Type B pancreatic cell (in vitro differentiated cells): Measurements from ENCODE around the gene GNB3. TPM values are rescaled to one million over a fixed set of nuclear protein-coding genes. Genes with fewer than 3 reads are reported as not detected.
A peak's percentile ranks its signal among the peaks of the same experiment; 100 is the strongest.

Source experiments
- DNase-seq: peaks from one replicate; pipeline ENCODE4 v3.0.0; 2021; ENCODE audit warnings: mixed read lengths; ENCODE audit not compliant: unreplicated experiment; ENCODE audit errors: extremely low spot score
- H3K27ac Mint-ChIP-seq: 2 replicates; pipeline ENCODE4 v1.8.0; 2021; ENCODE audit warnings: mild to moderate bottlenecking, mixed read lengths
- H3K27me3 Mint-ChIP-seq: 2 replicates; pipeline ENCODE4 v1.8.0; 2021; ENCODE audit warnings: mixed read lengths
- H3K36me3 Mint-ChIP-seq: 2 replicates; pipeline ENCODE4 v1.8.0; 2021; ENCODE audit warnings: mixed read lengths
- H3K4me1 Mint-ChIP-seq: one replicate; pipeline ENCODE4 v1.8.0; 2021; ENCODE audit warnings: mixed read lengths; ENCODE audit not compliant: unreplicated experiment
- H3K4me3 Mint-ChIP-seq: 2 replicates; pipeline ENCODE4 v1.8.0; 2021; ENCODE audit warnings: mild to moderate bottlenecking, mixed read lengths
- H3K9me3 Mint-ChIP-seq: 2 replicates; pipeline ENCODE4 v1.8.0; 2021; ENCODE audit warnings: mixed read lengths
- long read RNA-seq: library from polyadenylated mRNA; unstranded; transcript quantifications from one replicate; pipeline ENCODE4 v2.0.0, GENCODE V29; 2020
- total RNA-seq: library from RNA; stranded (reverse); gene quantifications from 2 replicates; pipeline ENCODE4 v1.2.1, GENCODE V29; 2021; ENCODE audit warnings: low replicate concordance
- TF ChIP-seq, protein P1 (sequence below): fragments of 200-600 bp; sonication (generic); conservative IDR thresholded peaks from 2 replicates; pipeline ENCODE4 v1.5.0; 2021; ENCODE audit warnings: antibody characterized with exemption, mild to moderate bottlenecking

The GNB3 gene
- 6.3 and 25.2 TPM in 2 replicates for total RNA-seq
- long read RNA-seq: 0 reads

DNA sequence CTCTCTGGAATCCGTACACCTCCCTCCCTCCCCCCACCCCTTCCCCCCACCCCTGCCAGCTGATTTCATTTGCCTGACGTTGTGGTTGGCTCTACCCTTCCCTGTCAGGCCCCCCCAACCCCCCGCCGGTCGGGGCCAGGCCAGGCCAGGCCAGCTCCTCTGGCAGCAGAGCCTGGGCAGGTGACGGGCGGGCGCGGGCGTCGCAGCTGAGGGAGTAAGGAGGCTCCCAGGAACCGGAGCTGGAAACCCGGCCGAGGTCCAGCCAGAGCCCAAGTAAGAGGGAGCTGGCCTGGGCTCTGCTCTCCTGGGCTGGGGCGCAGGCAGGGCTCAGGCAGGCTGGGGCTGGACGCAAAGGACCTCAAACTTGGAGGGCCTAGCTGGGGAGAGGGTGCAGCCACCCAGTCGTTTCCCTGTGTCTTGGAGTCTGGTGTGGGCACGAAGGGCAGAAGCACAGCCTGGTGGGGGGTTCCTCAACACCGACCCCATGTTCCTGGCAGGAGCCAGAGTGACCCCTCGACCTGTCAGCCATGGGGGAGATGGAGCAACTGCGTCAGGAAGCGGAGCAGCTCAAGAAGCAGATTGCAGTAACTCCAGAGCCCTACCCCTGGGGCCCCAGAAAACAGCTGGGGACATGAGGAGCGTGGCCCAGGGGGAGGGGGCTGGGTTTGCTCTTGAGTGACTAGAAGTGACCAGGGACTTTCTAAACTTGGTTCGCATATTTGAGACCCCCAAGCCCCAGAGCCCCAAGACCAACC, at the start of gene GNB3:
Gene GNB3 (plus strand): TSS at position 165 of the 755 bp plus-strand sequence. CDS start 363 bp downstream, at position 528.
- Mint-ChIP-seq H3K9me3 (no peaks in the 10 kb centered on the region), H3K27ac (no peak within 1 kb of the TSS), H3K27me3 (no peaks in the 10 kb centered on the region), H3K4me3 (no peak within 1 kb of the TSS), H3K4me1 (no peaks in the 10 kb centered on the region), H3K36me3 (peaks cover 26% of the 10 kb centered on the region)
- no peak for DNase-seq
- TF ChIP-seq, protein P1, sequence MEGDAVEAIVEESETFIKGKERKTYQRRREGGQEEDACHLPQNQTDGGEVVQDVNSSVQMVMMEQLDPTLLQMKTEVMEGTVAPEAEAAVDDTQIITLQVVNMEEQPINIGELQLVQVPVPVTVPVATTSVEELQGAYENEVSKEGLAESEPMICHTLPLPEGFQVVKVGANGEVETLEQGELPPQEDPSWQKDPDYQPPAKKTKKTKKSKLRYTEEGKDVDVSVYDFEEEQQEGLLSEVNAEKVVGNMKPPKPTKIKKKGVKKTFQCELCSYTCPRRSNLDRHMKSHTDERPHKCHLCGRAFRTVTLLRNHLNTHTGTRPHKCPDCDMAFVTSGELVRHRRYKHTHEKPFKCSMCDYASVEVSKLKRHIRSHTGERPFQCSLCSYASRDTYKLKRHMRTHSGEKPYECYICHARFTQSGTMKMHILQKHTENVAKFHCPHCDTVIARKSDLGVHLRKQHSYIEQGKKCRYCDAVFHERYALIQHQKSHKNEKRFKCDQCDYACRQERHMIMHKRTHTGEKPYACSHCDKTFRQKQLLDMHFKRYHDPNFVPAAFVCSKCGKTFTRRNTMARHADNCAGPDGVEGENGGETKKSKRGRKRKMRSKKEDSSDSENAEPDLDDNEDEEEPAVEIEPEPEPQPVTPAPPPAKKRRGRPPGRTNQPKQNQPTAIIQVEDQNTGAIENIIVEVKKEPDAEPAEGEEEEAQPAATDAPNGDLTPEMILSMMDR: no peak

DNA sequence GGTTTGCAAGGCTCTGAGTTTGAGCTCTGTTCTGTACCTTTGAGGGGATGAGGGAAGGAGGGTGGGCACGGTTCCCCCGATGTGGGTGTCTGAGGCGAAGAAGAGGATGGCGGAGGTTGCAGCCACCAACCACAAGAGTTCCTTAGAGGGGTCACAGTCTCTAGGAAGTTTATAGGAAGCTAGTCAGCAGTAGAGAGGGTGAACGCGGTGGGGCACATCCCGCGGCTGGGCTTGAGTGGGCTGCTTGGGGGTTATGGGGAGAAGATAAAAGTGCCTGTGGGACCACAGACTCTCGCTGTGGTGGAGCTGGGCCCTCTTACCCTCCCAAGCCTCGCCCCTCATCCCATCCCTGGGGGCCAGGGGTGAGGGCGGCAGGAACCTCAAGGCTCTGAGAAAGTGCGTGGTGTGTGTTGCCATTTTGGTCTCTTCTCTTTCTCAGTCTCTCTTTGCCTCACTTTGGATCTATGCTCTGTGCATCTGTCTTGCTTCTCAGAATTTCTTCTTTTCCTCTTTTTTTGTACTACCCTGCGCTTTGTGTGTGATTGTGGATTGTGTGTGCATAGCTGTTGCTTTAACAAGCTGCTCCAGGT, 48.7 kb upstream of the GNB3 start:
- TF ChIP-seq, protein P1: no peak
- Mint-ChIP-seq H3K27ac (peak overlapping the region; percentile 52), H3K9me3 (no peaks in the 10 kb centered on the region), H3K4me3 (no peak overlapping the region), H3K36me3 (no peaks in the 10 kb centered on the region), H3K27me3 (peaks cover 49% of the 10 kb centered on the region), H3K4me1 (peaks cover 18% of the 10 kb centered on the region)
- no peak for DNase-seq

DNA sequence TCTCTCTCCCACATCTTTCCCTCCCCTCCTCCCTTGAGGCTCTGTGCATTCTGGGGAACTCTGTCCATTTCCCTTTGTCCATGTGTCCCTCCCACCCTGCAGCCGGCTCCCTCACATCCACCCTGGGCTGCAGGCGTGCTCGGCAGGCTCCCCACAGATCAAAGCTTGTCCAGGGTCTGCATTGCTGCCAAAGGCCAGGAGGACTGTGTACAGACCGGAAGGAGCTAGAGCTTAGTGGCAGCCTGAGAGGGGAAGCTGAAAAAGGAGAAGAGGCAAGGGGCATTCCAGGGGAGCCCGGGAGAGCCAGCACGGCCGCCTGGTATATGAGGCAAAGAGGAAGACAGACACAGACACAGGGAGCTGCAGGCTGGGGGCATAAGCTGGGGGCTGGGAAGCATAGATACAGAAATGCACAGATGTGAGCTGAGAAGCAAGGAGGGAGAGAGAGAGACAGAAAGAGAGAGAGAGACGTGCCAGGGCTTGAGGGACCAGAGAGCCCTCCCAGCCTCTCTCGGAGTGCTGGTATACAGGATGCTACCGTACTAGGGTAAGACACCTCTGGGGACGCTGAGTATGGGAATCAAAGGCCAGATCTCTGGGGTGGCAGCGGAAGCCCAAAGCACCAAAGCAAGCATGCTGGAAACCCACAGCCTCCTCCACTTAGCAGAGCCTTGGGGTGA, 48.1 kb upstream of the GNB3 start:
- H3K4me1 Mint-ChIP-seq: peaks cover 15% of the 10 kb centered on the region
- H3K9me3 Mint-ChIP-seq: no peaks in the 10 kb centered on the region
- no peaks in the 10 kb centered on the region for H3K36me3 Mint-ChIP-seq
- DNase-seq: no peak
- H3K27ac Mint-ChIP-seq: peak overlapping the region; percentile 52
- peaks cover 49% of the 10 kb centered on the region for H3K27me3 Mint-ChIP-seq
- H3K4me3 Mint-ChIP-seq: peak overlapping the region; percentile 46
- TF ChIP-seq, protein P1: no peak

DNA sequence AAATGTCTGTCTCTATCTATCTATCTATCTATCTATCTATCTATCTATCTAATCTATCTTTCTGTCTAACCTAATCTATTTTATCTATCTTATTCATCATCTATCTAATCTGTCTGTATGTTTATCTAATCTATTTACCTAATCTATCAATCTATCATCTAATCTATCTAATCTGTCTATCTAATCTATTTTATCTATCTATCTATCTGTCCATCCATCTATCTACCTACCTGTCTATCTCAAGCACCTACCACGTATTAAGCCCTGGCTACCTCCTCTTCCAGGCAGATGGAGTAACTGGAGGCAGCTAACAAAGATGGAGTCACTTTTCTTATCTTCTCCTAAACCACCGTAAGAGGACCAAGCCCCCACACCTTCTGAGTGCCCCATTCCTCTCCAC, 45.6 kb upstream of the GNB3 start:
- TF ChIP-seq, protein P1: no peak
- Mint-ChIP-seq H3K36me3 (no peaks in the 10 kb centered on the region), H3K27ac (no peak overlapping the region), H3K4me3 (no peak overlapping the region), H3K4me1 (peaks cover 10% of the 10 kb centered on the region), H3K9me3 (no peaks in the 10 kb centered on the region), H3K27me3 (peaks cover 43% of the 10 kb centered on the region)
- no peak for DNase-seq

DNA sequence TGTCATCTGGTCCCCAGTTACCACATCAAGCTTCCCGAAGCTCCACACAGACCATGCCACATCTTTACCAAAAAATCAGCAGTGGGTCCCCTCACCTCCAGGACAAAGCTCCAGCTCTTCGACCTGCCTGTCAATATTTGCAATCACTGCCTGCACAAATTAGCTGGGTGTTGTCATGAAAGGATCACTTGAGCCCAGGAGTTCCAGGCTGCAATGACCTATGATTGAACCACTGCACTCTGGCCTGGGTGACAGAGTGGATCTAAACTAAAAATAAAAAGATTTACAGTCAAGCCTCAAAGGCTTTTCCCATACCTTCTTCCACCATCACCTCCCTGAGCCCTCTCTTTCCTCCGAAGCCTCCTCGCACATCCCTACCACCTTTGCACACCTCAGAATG, 44.1 kb upstream of the GNB3 start:
- no peaks in the 10 kb centered on the region for H3K36me3 Mint-ChIP-seq
- no peak overlapping the region for H3K4me3 Mint-ChIP-seq
- H3K4me1 Mint-ChIP-seq: peaks cover 10% of the 10 kb centered on the region
- H3K27ac Mint-ChIP-seq: no peak overlapping the region
- no peak for DNase-seq
- no peaks in the 10 kb centered on the region for H3K9me3 Mint-ChIP-seq
- peaks cover 41% of the 10 kb centered on the region for H3K27me3 Mint-ChIP-seq
- TF ChIP-seq, protein P1: no peak
